ENCODE data around the gene KIFC1.

DNA sequence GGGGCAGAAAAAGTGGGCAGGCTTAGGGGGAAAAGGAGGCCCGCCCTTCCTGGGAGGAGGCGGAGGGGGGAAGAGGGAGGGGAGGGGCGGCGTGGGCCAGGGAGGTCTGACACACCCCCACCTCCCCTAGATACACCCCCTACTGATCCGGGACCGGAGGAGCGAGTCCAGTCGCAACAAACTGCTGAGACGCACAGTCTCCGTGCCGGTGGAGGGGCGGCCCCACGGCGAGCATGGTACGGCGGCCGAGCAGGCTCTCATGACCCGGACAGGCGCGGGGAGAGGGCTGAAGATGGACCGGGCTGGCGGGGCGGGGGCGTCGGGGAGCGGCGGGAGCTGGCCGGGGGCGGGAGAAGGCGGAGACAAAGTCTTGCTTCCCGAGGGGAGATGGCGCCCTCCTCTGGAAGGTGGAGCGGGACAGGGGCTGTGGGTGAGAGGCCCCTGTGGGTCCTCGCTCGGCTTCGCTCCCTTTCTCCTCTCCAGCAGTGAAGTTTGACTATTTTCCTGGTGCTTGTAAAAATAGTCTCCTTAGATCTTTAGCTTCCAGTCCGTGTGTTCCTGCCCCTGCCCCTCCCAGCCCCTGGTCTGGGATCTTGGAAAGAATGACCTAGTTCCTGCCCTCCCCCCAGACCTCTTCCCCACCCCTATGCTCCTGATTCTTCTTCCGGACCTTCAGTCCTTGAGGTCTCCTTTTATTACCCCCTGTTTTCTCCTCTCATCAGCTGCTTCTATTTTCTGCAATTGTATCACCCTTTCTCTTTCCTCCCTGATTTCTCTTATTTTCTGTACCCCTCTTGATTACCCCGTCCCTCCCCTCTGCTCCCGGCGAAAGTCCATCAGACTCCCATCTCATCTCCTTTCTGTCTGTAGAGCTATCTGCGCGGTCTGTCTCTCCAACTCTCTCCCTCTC lies 34.3 kb downstream of the KIFC1 start:
- peak; percentile 36 to 58 (median 54) for TF ChIP-seq CTCF (IDR thresholded peaks at IDR 0.05)
- TF ChIP-seq POLR2A (IDR thresholded peaks at IDR 0.05) = peak in 2 of 3 donors; percentile 57 to 71
